Neural progenitor cell (in vitro differentiated cells): Measurements from ENCODE around the gene MACROD2. TPM values are rescaled to one million over a fixed set of nuclear protein-coding genes. Genes with fewer than 3 reads are reported as not detected.

Source experiments
- DNase-seq: peaks from one replicate; pipeline ENCODE4 v3.0.0-alpha.2; 2016; ENCODE audit warnings: low spot score
- H2AFZ ChIP-seq: fragments of 200-600 bp; sonication (generic); replicated peaks from 2 replicates; pipeline ENCODE4 v1.6.1; 2016; ENCODE audit warnings: antibody characterized with exemption
- H3F3A ChIP-seq: fragments of 200-600 bp; sonication (generic); 2 replicates; pipeline ENCODE4 v1.6.1; 2016; ENCODE audit warnings: antibody characterized with exemption, low read depth
- H3K27ac ChIP-seq: fragments of 200-600 bp; sonication (generic); 2 replicates; pipeline ENCODE4 v1.5.1; 2016; ENCODE audit warnings: mild to moderate bottlenecking
- H3K27me3 ChIP-seq: fragments of 200-600 bp; sonication (generic); 2 replicates; pipeline ENCODE4 v1.6.1; 2016; ENCODE audit warnings: mild to moderate bottlenecking, moderate library complexity
- H3K36me3 ChIP-seq: fragments of 200-600 bp; sonication (generic); 2 replicates; pipeline ENCODE4 v1.5.1; 2016
- H3K4me1 ChIP-seq: fragments of 200-600 bp; sonication (generic); 2 replicates; pipeline ENCODE4 v1.6.1; 2016; ENCODE audit warnings: mixed run types
- H3K4me2 ChIP-seq: fragments of 200-600 bp; sonication (generic); 2 replicates; pipeline ENCODE4 v1.6.1; 2016
- H3K4me3 ChIP-seq: fragments of 200-600 bp; sonication (generic); 2 replicates; pipeline ENCODE4 v1.5.1; 2016
- H3K79me2 ChIP-seq: fragments of 200-600 bp; sonication (generic); 2 replicates; pipeline ENCODE4 v1.6.1; 2016; ENCODE audit warnings: low read depth
- H3K9ac ChIP-seq: fragments of 200-600 bp; sonication (generic); 2 replicates; pipeline ENCODE4 v1.6.1; 2016
- H3K9me3 ChIP-seq: fragments of 200-600 bp; sonication (generic); 2 replicates; pipeline ENCODE4 v1.5.1; 2016; ENCODE audit warnings: low read depth
- H4K20me1 ChIP-seq: fragments of 200-600 bp; sonication (generic); 2 replicates; pipeline ENCODE4 v1.6.1; 2016; ENCODE audit warnings: low read depth
- H3K27ac Mint-ChIP-seq: 3 replicates; pipeline ENCODE4 v1.8.0; 2021; ENCODE audit warnings: mixed read lengths
- H3K27me3 Mint-ChIP-seq: 2 replicates; pipeline ENCODE4 v1.8.0; 2022; ENCODE audit warnings: low read depth, mild to moderate bottlenecking, inconsistent platforms, moderate library complexity, mixed read lengths; ENCODE audit not compliant: insufficient read depth
- H3K36me3 Mint-ChIP-seq: 3 replicates; pipeline ENCODE4 v1.8.0; 2021; ENCODE audit warnings: mixed read lengths
- H3K4me1 Mint-ChIP-seq: 3 replicates; pipeline ENCODE4 v1.8.0; 2021; ENCODE audit warnings: mixed read lengths
- H3K4me3 Mint-ChIP-seq: 3 replicates; pipeline ENCODE4 v1.8.0; 2021; ENCODE audit warnings: mild to moderate bottlenecking, moderate library complexity, mixed read lengths
- H3K9me3 Mint-ChIP-seq: 3 replicates; pipeline ENCODE4 v1.8.0; 2020; ENCODE audit warnings: mixed read lengths
- CTCF ChIP-seq: fragments of 200-600 bp; sonication (generic); IDR thresholded peaks from 2 replicates; pipeline ENCODE4 v1.5.1; 2017; ENCODE audit warnings: antibody characterized with exemption, mild to moderate bottlenecking
- EZH2 ChIP-seq: fragments of 200-600 bp; sonication (generic); IDR thresholded peaks from 2 replicates; pipeline ENCODE4 v1.6.1; 2017; ENCODE audit warnings: antibody characterized with exemption, mild to moderate bottlenecking, moderate library complexity
- EZH2phosphoT487 ChIP-seq: fragments of 200-600 bp; sonication (generic); IDR thresholded peaks from 2 replicates; pipeline ENCODE4 v1.6.1; 2017; ENCODE audit warnings: antibody characterized with exemption
- total RNA-seq: library from RNA; depleted of rRNA; stranded (reverse); fragments of >200 nt; gene quantifications from 2 replicates; pipeline ENCODE4 v1.2.3, GENCODE V29; 2015; ENCODE audit warnings: low replicate concordance

Gene MACROD2
- total RNA-seq, 1 donor from 2014 or later = 11.9 TPM

GRCh38 chr20:14775778-14776177, 780.5 kb downstream of the MACROD2 start:
- Mint-ChIP-seq H3K27ac (no peak overlapping the region), H3K9me3 (peaks cover 4% of the 10 kb centered on the region), H3K27me3 (no peaks in the 10 kb centered on the region), H3K4me1 (no peaks in the 10 kb centered on the region), H3K36me3 (no peaks in the 10 kb centered on the region), H3K4me3 (no peak overlapping the region)
- Histone ChIP-seq H3K27me3 (no peaks in the 10 kb centered on the region), H4K20me1 (no peaks in the 10 kb centered on the region), H2AFZ (no peak overlapping the region), H3K4me1 (no peaks in the 10 kb centered on the region), H3F3A (no peaks in the 10 kb centered on the region), H3K4me2 (no peak overlapping the region), H3K4me3 (no peak overlapping the region), H3K9me3 (no peaks in the 10 kb centered on the region), H3K79me2 (no peaks in the 10 kb centered on the region), H3K36me3 (no peaks in the 10 kb centered on the region), H3K9ac (no peak overlapping the region), H3K27ac (no peak overlapping the region)
- no peak for TF ChIP-seq CTCF
- no peak for TF ChIP-seq EZH2phosphoT487
- no peak for TF ChIP-seq EZH2
- no peak for DNase-seq

DNA sequence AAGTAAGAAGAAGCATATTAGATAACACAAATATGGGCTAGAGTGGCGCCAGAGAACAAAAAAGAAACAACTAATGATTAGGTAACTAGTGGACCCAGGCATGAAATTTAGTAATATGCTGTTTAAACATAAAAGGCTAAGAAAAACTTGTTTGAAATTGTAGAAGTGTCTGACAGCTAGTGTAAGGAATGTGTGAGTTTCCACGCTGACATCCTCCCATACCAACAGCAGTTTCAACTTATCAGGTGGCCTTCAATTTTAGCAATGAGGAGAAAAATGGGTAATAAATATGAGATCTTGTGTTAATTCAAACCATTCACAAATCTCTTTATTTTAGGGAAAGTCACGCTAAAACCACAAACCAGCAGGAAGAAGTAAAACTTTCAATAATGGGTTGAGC, 782.3 kb downstream of the MACROD2 start:
- TF ChIP-seq EZH2 = no peak
- TF ChIP-seq CTCF = no peak
- TF ChIP-seq EZH2phosphoT487 = no peak
- H3K27ac ChIP-seq = no peak overlapping the region
- H2AFZ ChIP-seq = no peak overlapping the region
- no peaks in the 10 kb centered on the region for H3K4me1 ChIP-seq
- H3K79me2 ChIP-seq = no peaks in the 10 kb centered on the region
- H3K36me3 Mint-ChIP-seq = no peaks in the 10 kb centered on the region
- peaks cover 3% of the 10 kb centered on the region for H3K9me3 Mint-ChIP-seq
- H3K4me2 ChIP-seq = no peak overlapping the region
- no peak overlapping the region for H3K4me3 Mint-ChIP-seq
- H3K9ac ChIP-seq = no peak overlapping the region
- H4K20me1 ChIP-seq = no peaks in the 10 kb centered on the region
- no peaks in the 10 kb centered on the region for H3K27me3 ChIP-seq
- H3K9me3 ChIP-seq = no peaks in the 10 kb centered on the region
- no peak overlapping the region for H3K4me3 ChIP-seq
- no peaks in the 10 kb centered on the region for H3K27me3 Mint-ChIP-seq
- no peaks in the 10 kb centered on the region for H3F3A ChIP-seq
- peak overlapping the region; percentile 10 for H3K27ac Mint-ChIP-seq
- no peaks in the 10 kb centered on the region for H3K36me3 ChIP-seq
- DNase-seq = no peak
- no peaks in the 10 kb centered on the region for H3K4me1 Mint-ChIP-seq

- no peak overlapping the region for H2AFZ ChIP-seq
- H3K27ac ChIP-seq = no peak overlapping the region
- Mint-ChIP-seq H3K27me3 (no peaks in the 10 kb centered on the region), H3K36me3 (no peaks in the 10 kb centered on the region), H3K27ac (no peak overlapping the region), H3K9me3 (peaks cover 3% of the 10 kb centered on the region), H3K4me3 (no peak overlapping the region), H3K4me1 (no peaks in the 10 kb centered on the region)
- no peaks in the 10 kb centered on the region for H3K9me3 ChIP-seq
- no peak for DNase-seq
- no peak overlapping the region for H3K9ac ChIP-seq
- no peaks in the 10 kb centered on the region for H3K79me2 ChIP-seq
- H3K36me3 ChIP-seq = no peaks in the 10 kb centered on the region
- no peaks in the 10 kb centered on the region for H4K20me1 ChIP-seq
- H3K4me1 ChIP-seq = no peaks in the 10 kb centered on the region
- no peak for TF ChIP-seq EZH2
- TF ChIP-seq CTCF = no peak
- TF ChIP-seq EZH2phosphoT487 = no peak
- no peak overlapping the region for H3K4me3 ChIP-seq
- no peaks in the 10 kb centered on the region for H3F3A ChIP-seq
- no peaks in the 10 kb centered on the region for H3K27me3 ChIP-seq
- no peak overlapping the region for H3K4me2 ChIP-seq
Observed at GRCh38 chr20:14778096-14778495, 782.8 kb downstream of the MACROD2 start.
